SIG-M5 treated with dmso at 0.1 percent for 504 hours (cell line): ENCODE data around the gene PPIL6.
A peak's percentile ranks its signal among the peaks of the same experiment; 100 is the strongest.
"Not testable (repeated sequence)": the region's sequence is repeated elsewhere in the genome, so short reads cannot be mapped to it uniquely, and the experiment has no call there.

Source experiments
- DNase-seq: peaks from one replicate; lab custom pipeline; 2025; ENCODE audit not compliant: unreplicated experiment; lab: John Stamatoyannopoulos, UW

PPIL6 gene

GRCh38 chr6:109467696-109468095 is 27.3 kb upstream of the PPIL6 start:
- DNase-seq = no peak

GRCh38 chr6:109466212-109466923 is 25.9 kb upstream of the PPIL6 start:
- DNase-seq = no peak

- no peak for DNase-seq
Measured at GRCh38 chr6:109465772-109466171, 25.3 kb upstream of the PPIL6 start.

- no peak for DNase-seq
Measured at GRCh38 chr6:109461733-109462526, 21.5 kb upstream of the PPIL6 start.

- not testable (repeated sequence) for DNase-seq
Measured at GRCh38 chr6:109461205-109461604, 20.8 kb upstream of the PPIL6 start.

- DNase-seq = no peak
Measured at GRCh38 chr6:109460161-109460829, 19.9 kb upstream of the PPIL6 start.

- DNase-seq = peak; percentile 69
Measured at GRCh38 chr6:109458774-109459531, 18.5 kb upstream of the PPIL6 start.

- no peak for DNase-seq
Measured at GRCh38 chr6:109457562-109457996, 17.2 kb upstream of the PPIL6 start.

- no peak for DNase-seq
Measured at GRCh38 chr6:109456710-109457561, 16.5 kb upstream of the PPIL6 start.

- DNase-seq = no peak
Measured at GRCh38 chr6:109456111-109456583, 15.7 kb upstream of the PPIL6 start.

GRCh38 chr6:109455437-109456110 is 15.1 kb upstream of the PPIL6 start, which contains the start of gene MICAL1:
Gene MICAL1, minus strand, starts transcription at chr6:109455772. Its CDS starts 1,576 bp downstream, at chr6:109454196.
- DNase-seq = peak; percentile 81

- peak; percentile 94 for DNase-seq
Measured at GRCh38 chr6:109454496-109455436, 14.3 kb upstream of the PPIL6 start.

- DNase-seq = no peak
Measured at GRCh38 chr6:109453594-109454495, 13.4 kb upstream of the PPIL6 start.

- no peak for DNase-seq
Measured at GRCh38 chr6:109453156-109453555, 12.7 kb upstream of the PPIL6 start.

GRCh38 chr6:109452181-109452580 is 11.8 kb upstream of the PPIL6 start:
- no peak for DNase-seq

- no peak for DNase-seq
Measured at GRCh38 chr6:109451376-109451775, 10.9 kb upstream of the PPIL6 start.

- DNase-seq = no peak
Measured at GRCh38 chr6:109450801-109451200, 10.4 kb upstream of the PPIL6 start.
